Brain microvascular endothelial cell (primary cell): Measurements from ENCODE around the gene ALG2.

Experiments
- DNase-seq: peaks from one replicate; pipeline ENCODE4 v3.0.0-alpha.2; 2020
- H3K27ac ChIP-seq: fragments of 250-450 bp; sonication (Bioruptor Pico); 2 replicates; pipeline ENCODE4 v1.5.1; 2020; ENCODE audit warnings: mild to moderate bottlenecking, moderate library complexity
- H3K27me3 ChIP-seq: fragments of 250-450 bp; sonication (Bioruptor Pico); replicated peaks from 2 replicates; pipeline ENCODE4 v1.5.1; 2020; ENCODE audit warnings: mild to moderate bottlenecking
- H3K36me3 ChIP-seq: fragments of 250-450 bp; sonication (Bioruptor Pico); replicated peaks from 2 replicates; pipeline ENCODE4 v1.5.1; 2020; ENCODE audit warnings: mild to moderate bottlenecking
- H3K4me3 ChIP-seq: 2 replicates; pipeline ENCODE4 v1.5.1; 2011; ENCODE audit warnings: low read depth, mild to moderate bottlenecking, control low read depth, low read length, moderate library complexity
- in situ Hi-C: cut with HindIII; loops from 2 replicates; pipeline ENCODE4 v1.10.0; 2017; ENCODE audit warnings: low sequenced_read_pairs, low pct_ligation_motif_present
- TF ChIP-seq, protein P1 (sequence below): IDR thresholded peaks from 2 replicates; pipeline ENCODE4 v1.5.1; 2011; ENCODE audit warnings: low read depth, mild to moderate bottlenecking, moderate library complexity, low read length, control low read depth, inconsistent platforms; ENCODE audit errors: missing control alignments

The ALG2 gene

GRCh38 chr9:99183616-99184015 is 38.1 kb downstream of the ALG2 start:
- TF ChIP-seq, protein P1, sequence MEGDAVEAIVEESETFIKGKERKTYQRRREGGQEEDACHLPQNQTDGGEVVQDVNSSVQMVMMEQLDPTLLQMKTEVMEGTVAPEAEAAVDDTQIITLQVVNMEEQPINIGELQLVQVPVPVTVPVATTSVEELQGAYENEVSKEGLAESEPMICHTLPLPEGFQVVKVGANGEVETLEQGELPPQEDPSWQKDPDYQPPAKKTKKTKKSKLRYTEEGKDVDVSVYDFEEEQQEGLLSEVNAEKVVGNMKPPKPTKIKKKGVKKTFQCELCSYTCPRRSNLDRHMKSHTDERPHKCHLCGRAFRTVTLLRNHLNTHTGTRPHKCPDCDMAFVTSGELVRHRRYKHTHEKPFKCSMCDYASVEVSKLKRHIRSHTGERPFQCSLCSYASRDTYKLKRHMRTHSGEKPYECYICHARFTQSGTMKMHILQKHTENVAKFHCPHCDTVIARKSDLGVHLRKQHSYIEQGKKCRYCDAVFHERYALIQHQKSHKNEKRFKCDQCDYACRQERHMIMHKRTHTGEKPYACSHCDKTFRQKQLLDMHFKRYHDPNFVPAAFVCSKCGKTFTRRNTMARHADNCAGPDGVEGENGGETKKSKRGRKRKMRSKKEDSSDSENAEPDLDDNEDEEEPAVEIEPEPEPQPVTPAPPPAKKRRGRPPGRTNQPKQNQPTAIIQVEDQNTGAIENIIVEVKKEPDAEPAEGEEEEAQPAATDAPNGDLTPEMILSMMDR = no peak
- in situ Hi-C loops = no loop called here
- Histone ChIP-seq H3K4me3 (no peak overlapping the region), H3K27me3 (no peaks in the 10 kb centered on the region), H3K27ac (no peak overlapping the region), H3K36me3 (no peaks in the 10 kb centered on the region)
- no peak for DNase-seq

DNA sequence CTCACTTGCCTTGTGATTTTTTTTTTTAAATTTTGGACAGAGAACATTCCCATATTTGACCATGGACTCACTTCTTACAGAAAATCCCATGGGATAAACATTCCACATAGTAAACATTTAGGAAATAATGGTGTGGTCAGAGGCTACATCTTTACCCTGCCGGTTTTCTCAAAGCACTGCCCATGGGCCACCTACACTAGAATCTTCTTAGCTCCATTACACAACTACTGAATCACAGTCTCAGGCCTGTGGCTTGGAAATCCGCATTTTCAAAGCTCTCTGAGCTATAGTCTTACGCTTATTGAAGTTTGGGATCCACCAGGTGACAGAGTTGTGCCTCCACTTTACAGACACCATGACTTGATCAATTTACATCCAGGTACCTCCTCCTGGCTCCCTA is 39.4 kb downstream of the ALG2 start:
- H3K4me3 ChIP-seq = no peak overlapping the region
- DNase-seq = no peak
- no peak overlapping the region for H3K27ac ChIP-seq
- no peaks in the 10 kb centered on the region for H3K36me3 ChIP-seq
- no peaks in the 10 kb centered on the region for H3K27me3 ChIP-seq
- TF ChIP-seq, protein P1 = no peak
- in situ Hi-C loops = no loop called here

GRCh38 chr9:99181621-99182020 is 40.1 kb downstream of the ALG2 start:
- peak; percentile 42 for DNase-seq
- Histone ChIP-seq H3K4me3 (no peak overlapping the region), H3K27ac (no peak overlapping the region), H3K36me3 (no peaks in the 10 kb centered on the region), H3K27me3 (no peaks in the 10 kb centered on the region)
- TF ChIP-seq, protein P1 = no peak
- in situ Hi-C loops = no loop called here

DNA sequence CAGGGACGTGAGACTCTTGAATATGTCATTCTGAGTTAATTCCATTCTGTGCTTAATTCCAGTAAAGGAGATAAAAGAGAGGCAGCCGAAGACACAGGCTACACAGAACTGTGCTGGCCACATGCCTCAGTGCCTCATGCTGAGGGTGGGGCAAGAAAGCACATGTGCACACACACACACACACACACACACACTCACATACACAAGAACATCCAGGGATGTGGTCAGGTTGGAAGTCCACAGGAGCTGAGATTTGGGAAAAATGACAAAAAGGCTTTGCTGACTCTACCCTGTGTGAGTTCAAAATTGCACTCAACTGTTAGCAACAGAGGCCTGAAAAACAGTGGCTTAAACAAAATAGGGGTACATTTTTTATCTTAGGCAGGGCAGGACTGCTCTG is 40.5 kb downstream of the ALG2 start:
- Histone ChIP-seq H3K36me3 (no peaks in the 10 kb centered on the region), H3K27me3 (no peaks in the 10 kb centered on the region), H3K4me3 (no peak overlapping the region), H3K27ac (no peak overlapping the region)
- in situ Hi-C loops = no loop called here
- TF ChIP-seq, protein P1 = no peak
- no peak for DNase-seq

GRCh38 chr9:99180662-99181061 is 41.1 kb downstream of the ALG2 start:
- TF ChIP-seq, protein P1 = no peak
- Histone ChIP-seq H3K27ac (no peak overlapping the region), H3K36me3 (no peaks in the 10 kb centered on the region), H3K4me3 (no peak overlapping the region), H3K27me3 (no peaks in the 10 kb centered on the region)
- no peak for DNase-seq
- in situ Hi-C loops = no loop called here

GRCh38 chr9:99180199-99180598 is 41.5 kb downstream of the ALG2 start:
- Histone ChIP-seq H3K36me3 (no peaks in the 10 kb centered on the region), H3K4me3 (no peak overlapping the region), H3K27ac (no peak overlapping the region), H3K27me3 (no peaks in the 10 kb centered on the region)
- TF ChIP-seq, protein P1 = no peak
- in situ Hi-C loops = no loop called here
- DNase-seq = no peak
